GM19240 (cell line): ENCODE measurements around the gene TMUB1.

ENCODE experiments used
- DNase-seq: peaks from one replicate; pipeline ENCODE4 v3.0.0; 2011; ENCODE audit warnings: low spot score; ENCODE audit not compliant: insufficient read length

Gene TMUB1, protein sequence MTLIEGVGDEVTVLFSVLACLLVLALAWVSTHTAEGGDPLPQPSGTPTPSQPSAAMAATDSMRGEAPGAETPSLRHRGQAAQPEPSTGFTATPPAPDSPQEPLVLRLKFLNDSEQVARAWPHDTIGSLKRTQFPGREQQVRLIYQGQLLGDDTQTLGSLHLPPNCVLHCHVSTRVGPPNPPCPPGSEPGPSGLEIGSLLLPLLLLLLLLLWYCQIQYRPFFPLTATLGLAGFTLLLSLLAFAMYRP

DNA sequence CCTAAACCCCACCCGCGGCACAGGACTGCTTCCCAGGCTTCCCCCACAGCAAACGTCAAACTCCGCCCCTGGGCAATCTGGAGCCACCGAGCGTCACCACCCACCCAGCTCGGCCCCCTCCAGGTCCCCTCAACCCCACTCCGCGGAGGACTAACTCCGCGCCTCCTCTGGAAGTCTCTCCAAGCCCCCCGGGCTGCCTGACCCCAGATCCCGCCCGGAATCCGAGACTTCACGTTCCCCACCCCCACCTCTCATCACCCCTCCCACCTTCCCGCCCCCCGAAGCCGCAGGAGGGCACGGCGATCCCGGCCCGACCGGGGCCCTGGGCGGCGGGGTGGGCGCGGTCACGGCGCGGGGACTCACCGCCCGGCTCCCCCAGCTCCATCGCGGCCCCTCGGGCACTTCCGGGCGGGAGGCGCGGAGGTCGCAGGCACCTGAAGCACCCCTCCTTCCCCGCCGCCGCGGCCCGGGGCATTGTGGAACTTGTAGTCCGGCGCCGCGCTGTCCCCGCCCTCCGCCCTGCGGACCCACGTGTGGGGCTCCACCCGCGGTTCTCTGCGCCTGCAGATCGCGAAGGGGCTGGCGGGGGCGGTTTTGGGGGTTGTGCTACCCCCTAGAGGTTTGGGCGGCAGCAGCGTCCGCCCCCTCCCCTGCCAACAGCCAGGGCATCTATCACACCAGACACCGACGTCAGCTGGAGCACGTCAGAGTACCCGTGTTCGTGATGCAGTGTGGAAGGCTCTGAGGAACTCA, at the start of gene TMUB1:
TMUB1 (minus strand) TSS at position 423 of the 753 bp plus-strand sequence. CDS start 930 bp downstream, outside the sequence.
- peak; percentile 70 for DNase-seq

DNA sequence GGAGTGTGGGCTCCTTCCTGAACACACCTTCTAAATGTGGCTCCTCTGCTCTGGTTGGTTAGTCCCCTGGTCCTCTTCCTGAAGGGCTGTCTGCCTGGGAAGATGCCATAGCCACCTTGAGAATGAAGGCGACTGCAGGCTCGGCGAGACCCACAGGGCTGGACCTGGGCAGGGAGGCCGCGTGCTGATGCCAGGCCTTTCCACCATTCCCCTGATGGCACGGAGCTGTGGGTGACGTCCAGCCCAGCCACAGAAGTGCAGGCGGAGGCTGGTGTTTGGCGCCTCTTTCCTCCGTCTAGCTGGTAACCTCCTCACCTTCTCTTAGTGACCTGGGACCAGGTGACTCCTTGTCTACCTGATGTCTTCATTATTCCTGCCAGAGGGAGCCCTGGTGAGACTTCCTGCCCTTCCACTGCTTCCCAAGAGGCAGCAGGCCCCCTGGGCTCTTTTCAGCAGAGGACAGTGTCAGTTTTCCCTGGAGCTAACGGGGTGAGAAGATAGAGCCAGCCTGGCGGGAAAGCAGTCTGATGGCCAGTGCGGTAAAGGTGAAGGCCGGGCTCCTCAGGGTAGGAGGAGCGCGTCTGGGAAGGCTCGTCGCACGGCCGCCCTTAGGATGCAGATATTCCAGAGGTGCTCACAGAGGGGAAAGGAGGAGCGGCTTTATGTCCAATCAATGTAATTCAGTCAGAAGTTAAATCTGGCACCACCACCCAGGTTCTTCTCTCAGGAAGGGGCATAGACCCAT, 49.3 kb upstream of the TMUB1 start:
- DNase-seq, result no peak

DNA sequence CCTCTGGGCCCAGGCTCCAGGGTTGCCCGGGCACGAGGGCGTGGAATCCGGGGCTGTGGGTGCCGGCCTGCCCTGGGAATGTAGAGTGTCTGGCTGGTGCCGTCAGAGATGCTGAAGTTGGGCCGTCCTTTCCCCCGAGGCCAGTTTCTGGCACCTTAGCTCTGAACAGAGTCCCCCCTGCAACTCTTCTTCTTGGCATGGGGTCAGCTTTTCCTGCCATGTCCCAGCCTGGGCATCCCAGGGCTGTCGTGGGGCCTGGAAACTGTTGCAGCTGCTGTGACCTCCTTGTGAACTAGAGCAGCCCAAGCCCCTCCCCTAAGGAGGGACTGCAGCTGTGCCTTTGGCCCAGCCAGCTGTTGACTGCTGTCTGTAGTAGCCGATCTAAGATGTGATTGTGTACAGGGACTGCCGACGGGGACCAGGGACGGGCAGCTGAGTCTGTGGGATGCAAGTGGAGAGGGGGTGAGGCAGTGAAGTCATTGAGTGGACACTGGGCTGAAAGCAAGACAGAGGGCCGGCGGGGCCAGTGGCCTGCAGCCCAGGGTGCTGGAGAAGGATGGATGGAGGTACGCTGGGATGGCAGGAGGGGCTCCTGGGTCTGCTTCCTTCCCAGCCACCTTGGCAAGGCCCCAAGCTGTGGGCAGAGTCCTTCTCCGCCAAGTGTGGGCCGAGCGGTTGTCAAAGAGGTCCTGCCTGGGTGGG, 48.5 kb upstream of the TMUB1 start:
- no peak for DNase-seq

DNA sequence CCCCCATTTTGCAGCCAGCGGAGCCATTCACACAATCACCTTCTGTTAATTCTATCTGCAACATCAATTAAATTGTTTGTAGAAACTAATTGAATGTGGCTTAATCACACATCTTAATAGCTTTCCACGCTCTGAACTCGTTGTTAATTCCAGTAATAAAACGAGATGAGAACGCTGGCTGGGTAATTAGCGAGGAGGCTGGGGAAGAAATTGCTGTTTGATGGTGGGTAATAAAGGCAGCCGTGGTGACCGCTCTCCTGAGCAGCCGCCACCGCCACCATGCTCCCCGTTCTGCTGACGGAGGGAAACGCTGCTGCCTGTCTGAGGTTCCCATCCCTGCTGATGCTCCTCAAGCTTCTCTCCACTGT, 47.9 kb upstream of the TMUB1 start:
- no peak for DNase-seq

DNA sequence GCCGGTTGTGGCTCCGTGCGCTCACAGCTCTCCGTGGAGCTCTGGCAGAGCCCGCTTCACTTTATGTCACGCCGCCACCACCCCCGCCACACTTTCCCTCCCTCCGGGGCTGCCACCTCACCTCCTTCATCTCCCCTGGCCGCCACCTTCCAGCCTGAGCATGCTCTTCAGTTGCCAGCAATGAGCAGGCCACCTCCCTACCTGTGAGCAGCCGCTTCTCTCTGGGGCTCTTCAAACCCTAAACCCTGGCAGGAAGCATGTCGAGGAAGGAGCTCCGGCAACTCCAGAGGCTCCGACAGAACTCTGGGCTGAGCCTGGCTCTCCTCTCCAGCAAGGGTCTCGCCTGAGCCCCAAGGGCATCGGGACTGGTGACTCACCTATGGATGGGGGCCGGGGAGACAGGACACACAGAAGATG, 47.5 kb upstream of the TMUB1 start:
- DNase-seq, result no peak

DNA sequence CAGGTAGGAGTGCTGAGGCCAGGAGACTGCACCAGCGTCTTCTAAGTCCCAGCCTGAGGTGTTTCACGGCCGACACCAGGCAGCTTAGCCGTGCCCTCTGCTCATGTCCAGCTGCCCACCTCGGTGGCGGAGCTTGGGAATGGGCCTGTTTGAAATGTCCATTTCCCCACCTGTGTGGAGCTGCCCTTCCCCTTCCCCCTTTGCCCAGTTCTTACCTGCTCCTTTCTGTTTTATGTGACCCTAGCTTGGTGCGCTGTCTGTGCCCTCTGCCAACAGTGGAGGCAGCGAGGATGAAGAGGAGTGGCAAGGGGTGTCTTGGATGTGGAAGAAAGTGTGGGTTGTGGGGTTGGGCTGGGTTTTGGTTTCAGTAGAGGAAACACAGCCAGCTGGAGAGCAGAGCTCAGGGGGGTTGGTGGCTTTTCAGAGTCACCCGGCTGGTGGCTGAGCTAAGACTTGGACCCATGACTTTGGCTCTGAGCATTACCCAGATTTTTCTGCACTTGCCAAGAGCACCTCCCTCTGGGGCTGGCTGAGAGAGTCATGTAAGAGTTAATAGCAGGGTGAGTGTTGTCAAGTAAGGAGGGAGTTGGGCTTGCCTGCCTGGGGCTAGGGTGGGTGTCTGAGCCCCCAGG, 46.8 kb upstream of the TMUB1 start:
- no peak for DNase-seq

DNA sequence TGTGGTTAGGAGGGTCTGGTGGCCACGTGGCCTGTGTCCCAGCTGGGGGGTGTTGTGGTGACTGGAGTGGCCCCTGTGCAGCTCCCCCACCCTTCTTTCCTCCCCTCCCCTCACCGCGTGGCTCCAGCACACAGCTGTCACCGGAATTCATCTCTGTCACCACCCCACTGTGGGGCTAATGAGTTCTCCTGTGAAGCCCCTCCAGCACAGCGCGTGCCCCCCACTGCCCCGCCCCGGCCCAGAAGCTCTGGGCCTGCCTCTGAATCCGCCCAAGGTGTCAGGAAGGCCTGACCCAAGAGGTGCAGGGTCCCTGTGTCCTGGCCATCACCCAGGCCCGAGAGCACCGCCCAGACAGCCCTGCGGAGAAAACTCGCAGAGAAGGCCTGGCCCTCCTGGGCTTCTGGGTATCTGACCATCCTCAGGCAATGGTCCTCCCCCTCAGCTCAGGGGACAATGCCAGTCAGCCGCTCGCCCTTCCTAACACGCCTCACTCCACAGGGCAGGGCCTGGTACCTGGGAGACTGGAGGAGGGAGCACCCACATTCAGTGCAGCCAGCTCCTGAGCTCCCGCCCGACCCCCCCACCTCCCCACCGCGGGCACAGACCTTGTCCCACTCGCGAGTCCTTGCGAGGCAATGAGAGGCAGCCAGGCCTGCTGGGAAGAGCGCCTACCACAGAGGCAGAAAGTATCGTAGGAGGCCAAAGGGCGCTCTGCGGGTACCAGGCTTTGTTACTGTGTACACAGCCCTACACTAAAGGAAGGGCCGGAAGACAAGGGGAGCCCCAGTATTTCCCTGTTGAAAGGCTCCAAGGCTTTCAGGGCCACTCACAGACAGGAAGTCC, 46.0 kb upstream of the TMUB1 start:
- DNase-seq, result no peak

DNA sequence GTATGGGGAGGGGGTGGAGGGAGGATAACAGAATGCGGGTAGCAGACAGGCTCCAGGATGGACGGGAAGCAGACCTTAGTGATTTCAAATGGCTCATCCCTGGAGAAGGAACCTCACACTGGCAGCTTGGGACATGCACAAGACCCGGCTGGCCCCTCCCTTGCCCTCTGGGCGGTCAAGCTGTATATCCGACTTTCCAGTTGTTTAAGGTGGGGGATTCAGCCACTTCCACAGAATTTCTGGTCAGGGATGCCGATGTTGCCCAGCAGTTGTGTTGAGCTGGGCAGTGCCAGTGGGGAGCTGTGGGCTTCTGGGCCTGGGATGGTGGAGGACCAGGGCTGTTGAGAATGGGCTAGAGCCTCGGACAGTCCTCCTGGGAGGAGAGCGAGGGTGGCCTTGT, 45.4 kb upstream of the TMUB1 start:
- DNase-seq, result no peak

DNA sequence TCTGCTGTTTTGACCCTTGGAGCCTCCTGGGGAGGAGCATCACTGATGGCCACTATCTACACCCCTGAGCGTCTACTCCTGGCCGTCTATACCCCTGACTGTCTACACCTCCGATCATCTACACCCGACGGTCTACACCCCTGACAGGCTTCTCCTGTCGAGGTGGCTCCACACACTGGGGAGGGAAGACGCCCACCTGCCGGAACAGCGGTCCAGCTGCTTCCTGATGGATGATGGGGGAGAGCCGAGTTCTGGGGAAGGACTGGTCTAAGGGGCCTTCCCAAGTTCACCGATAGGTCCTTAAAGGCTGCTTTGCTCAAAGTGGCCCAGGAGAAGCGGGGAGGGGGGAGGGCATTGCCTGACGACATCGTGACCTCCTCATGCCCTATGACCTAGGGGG, 44.9 kb upstream of the TMUB1 start:
- DNase-seq, result no peak

DNA sequence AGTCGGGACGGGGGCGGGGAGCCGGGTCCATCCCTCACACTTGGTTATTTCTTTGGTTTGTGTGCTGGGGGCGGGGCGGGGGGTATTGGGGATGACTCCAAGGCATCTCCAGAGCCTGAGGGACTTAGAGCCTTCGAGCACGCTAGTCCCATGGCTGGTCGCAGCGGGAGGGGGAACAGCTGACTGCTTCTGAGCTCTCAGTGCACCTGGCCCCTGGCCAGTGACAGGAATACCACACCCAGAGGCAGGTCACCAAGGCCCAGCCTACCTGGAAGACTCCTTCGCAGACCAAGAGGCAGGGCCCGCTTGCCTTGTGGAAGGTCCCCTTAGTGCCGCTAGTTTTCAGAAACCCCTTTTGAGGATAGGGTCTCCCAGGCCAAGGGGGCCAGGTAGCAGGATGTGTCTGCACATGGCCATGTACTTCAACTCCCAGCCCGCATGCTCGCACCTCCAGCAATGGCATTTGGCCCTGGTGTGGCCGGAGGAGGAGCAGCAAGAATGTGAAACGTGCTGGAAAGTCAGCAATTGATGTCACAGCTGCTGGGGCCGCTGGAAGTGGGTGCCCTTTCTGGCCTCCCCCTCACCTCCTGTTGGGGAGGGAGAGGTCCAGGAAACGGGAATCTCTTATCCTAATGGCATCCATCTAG, 43.3 kb upstream of the TMUB1 start:
- no peak for DNase-seq

DNA sequence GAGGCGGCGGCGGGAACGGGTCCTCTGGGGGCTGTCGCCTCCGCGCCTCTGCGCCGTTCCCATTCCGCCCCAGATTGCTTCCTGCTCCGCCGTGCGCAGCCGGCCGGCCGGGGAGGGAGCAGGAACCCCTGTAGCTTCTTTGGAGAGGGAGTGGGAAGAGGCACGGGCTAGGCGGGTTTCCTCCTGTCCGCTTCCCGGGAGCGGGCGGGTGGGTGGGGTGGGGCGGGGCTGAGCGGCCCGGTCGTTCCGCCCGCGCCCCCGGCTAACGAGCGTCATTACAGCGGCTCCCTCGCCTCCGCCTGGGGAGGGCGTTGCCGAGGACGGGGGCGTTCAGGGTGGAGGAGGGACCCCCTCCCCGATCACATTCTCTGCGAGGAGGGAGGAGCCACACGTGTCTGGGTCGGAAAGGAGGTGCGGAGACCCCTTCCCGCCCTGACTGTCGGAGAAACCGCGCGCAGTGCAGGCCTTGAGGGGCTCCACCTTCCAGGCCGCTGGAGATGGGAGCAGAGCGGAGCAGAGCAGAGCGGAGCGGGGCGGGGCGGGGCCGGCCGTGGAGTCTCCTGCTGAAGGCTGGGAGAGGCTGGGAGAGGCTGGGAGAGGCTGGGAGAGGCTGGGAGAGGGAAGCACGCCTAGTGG, 42.7 kb upstream of the TMUB1 start:
- DNase-seq, result no peak

DNA sequence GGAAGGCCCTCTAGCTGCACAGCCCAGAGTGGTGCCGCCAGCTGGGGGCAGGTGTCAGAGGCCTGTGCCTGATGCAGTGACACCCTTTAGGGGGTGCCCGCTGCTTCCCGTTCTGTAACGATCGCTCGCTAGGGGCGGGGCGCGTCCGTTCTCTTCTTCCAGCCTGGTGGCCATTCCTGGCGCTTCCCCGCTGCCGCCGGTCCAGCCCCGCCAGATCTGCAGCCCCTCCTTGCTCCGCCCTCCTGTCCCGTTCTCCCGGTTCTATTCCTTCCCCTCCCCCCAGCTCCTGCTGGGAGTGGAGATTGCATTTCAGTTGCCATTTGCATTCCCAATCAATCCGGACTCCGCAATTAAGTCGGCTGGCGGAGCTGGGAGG, 42.2 kb upstream of the TMUB1 start:
- no peak for DNase-seq

DNA sequence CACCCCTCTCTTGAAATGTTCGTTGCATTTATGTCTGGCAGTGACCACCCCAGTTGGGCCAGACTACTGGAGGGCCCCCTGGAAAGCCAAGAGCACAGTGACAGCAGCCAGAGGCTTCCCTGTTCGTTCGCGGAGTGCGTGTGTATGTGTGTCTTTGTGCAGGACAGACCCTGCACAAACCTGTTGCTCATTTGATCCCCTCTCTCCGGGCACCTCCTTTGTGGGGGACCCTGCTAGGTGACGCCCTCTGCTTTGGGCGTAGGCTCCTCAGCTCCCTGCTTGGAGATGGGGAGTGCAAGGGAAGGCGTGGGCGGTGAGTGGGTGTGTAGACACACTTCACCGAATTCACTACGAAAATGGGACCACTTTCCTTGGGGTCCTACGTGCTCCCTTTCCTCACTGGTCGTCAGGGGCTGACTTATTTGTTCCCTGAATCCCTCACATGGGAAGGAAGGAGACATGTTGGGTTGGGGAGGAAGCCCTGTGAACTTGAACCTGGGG, 41.7 kb upstream of the TMUB1 start:
- DNase-seq, result no peak

DNA sequence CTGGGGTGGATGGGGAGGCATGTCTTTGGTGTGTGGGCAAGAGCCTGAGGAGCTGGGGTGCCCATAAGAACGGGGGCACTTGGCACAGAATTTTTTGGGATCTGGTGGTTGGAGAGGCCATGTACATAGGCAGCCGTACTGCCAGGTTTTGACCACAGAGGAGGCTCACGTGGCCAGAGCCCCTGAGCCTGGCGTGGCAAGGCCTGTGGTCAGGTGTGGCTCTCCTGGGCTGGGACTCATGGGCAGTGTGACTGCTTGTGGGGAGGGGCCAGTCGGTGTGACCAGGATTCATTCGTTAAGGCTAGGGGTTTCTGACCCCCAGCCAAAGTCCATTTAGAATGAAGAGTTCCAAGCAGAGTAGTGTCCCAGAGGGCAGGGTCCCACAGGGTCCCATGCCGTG, 41.2 kb upstream of the TMUB1 start:
- no peak for DNase-seq

DNA sequence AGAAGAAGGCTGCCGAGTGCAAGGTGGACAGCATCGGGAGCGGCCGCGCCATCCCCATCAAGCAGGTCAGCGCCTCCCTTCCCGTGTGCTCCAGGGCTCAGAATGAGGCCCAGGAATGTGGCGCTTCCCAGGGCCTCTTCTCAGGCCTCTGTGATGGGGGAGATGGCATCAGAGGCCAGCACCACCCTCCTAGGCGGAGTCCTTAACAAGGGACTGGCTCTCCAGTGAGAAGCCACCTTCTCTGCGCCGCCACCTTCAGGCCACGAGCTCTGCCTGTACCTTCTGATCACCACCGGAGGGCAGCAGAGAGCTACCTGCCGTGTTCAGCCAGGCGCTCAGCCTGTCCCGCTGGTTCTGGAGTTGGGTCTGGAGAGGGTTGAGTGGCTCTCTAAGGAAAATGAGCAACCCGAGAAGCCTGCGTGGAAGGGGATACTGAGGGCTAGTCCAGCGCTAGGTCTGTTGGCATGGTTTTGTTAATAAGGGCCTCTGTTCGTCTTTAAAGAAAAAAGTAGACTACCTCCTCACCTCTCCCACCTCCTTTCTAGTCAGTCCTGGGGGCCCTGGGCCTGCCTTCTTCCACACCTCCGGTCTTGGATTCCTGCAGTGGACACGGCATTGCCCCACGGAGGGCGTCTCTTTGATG, 40.6 kb upstream of the TMUB1 start:
- DNase-seq, result peak; percentile 100

DNA sequence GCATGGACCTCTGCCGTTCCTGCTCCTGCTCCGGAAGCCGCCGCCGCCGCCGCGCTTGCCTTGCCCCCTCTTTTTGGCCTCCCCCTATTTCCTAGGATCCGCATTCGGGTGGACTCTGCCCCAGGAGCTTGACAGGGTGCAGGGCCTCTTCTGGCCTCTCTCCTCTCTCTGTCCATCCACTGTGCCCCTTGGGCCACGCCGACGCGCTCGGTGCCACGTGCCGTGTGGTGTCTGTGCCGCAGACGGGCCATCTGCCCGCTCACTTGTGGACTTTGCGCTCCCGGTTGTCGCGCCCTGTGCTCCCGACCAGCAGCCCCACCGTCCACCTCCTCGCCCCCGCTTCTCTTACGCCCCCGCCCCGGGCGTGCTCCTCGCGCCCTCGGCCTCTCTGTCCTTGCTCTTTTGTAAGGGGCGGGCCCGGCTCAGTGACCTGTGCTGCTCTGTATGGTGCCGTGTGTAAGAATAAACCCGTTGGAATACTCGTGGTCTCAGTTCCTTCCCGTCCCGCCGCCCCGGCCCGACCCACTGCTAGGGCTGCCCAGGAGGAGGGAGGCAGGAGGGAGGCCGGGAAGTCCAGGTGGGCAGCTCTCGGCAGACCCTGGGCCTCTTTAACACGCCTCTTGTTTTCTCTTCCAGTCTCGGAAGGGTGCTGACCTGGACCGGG, 40.0 kb upstream of the TMUB1 start:
- no peak for DNase-seq

DNA sequence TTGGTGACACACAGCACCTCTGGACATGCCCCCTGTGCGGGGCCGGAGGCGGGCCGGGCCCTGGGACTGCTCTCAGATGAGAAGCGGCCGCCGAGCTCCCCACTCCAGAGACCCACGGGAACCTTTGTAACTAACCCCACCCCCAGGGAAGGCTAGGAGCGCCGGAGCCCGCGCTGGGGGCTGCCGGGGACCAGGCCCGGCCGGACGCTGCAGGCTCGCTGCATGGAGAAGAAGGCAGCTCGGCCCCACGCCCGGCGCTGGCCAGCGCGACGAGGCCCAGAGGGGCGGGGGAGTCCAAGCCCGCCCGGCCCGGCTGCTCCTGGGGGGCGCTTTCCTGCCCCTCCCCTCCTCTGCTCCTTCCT, 39.5 kb upstream of the TMUB1 start:
- DNase-seq, result no peak

DNA sequence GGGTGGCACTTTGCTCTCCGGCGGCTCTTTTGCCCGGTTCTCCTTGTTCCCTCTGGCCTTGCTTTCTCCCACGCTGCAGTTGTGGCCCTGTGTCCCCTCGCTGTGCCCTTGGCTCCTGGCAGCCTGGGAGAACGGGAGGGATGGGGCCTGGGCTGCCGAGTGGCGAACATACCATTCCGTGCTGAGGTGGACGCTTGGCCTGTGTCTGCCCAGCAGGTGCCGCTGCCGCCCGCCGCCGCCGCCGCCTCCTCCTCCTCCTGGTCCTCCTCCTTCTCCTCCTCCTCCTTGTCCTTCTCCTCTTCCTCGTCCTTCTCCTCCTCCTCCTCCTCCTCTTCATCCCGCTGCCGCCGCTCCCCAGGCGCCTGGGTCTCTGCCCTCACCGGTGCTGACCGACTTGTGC, 39.0 kb upstream of the TMUB1 start:
- no peak for DNase-seq
